ENCODE results near the gene PTPA.

DNA sequence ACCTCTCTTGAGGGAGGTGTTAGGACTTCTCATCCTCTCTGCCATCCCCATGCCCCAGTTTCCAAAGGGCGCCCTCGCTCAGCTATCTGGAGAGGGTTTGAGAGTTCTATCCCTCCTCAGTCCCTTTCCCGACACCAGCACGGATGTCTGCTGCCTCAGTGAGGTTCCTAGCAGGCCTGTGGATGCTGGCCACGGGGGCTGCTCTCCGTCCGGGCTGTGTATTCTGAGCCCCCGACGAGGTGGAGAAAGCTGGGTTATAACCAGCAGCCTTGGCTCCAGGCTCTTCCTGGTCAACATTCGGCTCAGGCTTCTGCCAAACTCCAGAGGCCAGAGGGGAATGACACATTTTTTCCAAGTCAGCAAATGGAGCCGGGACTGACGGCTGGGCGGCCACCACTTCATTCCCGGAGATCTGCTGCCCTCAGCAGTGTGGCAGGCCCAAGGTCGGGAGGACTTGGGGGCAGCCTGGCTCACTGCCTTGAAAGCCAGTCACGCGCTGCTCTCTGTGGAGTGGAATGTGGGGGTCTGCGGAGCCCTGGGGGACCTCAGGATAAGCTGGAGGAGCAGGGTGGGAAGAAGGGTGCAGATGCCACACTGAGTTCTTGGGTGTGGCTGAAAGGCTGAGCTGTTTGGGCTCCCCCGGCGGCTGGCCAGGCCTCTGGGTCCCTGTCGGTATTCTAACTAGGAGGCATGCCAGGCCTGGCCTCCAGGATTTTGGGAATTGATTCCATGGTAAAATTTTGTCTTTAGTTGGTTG is 27.4 kb downstream of the PTPA start:
- TF ChIP-seq POLR2AphosphoS5 (IDR thresholded peaks at IDR 0.05; ENCODE audit: low read depth, low read length) (no peak), TAF1 (IDR thresholded peaks at IDR 0.05; ENCODE audit: borderline replicate concordance, insufficient read depth, low read length) (no peak)
- TF ChIP-seq, protein P1, sequence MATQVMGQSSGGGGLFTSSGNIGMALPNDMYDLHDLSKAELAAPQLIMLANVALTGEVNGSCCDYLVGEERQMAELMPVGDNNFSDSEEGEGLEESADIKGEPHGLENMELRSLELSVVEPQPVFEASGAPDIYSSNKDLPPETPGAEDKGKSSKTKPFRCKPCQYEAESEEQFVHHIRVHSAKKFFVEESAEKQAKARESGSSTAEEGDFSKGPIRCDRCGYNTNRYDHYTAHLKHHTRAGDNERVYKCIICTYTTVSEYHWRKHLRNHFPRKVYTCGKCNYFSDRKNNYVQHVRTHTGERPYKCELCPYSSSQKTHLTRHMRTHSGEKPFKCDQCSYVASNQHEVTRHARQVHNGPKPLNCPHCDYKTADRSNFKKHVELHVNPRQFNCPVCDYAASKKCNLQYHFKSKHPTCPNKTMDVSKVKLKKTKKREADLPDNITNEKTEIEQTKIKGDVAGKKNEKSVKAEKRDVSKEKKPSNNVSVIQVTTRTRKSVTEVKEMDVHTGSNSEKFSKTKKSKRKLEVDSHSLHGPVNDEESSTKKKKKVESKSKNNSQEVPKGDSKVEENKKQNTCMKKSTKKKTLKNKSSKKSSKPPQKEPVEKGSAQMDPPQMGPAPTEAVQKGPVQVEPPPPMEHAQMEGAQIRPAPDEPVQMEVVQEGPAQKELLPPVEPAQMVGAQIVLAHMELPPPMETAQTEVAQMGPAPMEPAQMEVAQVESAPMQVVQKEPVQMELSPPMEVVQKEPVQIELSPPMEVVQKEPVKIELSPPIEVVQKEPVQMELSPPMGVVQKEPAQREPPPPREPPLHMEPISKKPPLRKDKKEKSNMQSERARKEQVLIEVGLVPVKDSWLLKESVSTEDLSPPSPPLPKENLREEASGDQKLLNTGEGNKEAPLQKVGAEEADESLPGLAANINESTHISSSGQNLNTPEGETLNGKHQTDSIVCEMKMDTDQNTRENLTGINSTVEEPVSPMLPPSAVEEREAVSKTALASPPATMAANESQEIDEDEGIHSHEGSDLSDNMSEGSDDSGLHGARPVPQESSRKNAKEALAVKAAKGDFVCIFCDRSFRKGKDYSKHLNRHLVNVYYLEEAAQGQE (IDR thresholded peaks at IDR 0.05; ENCODE audit: insufficient read depth in 1 of 2, low read depth in 2 of 2, low read length in 2 of 2) = no peak
